22Rv1 (cell line): ENCODE measurements around the gene FOLR1.
"Not testable (repeated sequence)": the region's sequence is repeated elsewhere in the genome, so short reads cannot be mapped to it uniquely, and the experiment has no call there.

ENCODE experiments used
- H3K27ac ChIP-seq: fragments of 450-650 bp; 2 replicates; pipeline ENCODE4 v1.5.1; 2017
- CTCF ChIP-seq: fragments of 450-650 bp; IDR thresholded peaks from 2 replicates; pipeline ENCODE4 v1.5.1; 2017; ENCODE audit warnings: mild to moderate bottlenecking
- ZFX ChIP-seq: fragments of 450-650 bp; IDR thresholded peaks from 2 replicates; pipeline ENCODE4 v1.6.1; 2017; ENCODE audit warnings: antibody characterized with exemption, borderline replicate concordance

FOLR1 gene

GRCh38 chr11:72191961-72192381 is at the start of gene FOLR1:
TSS of gene FOLR1 (plus strand) at chr11:72192140. CDS start at chr11:72192174, 34 bp downstream.
- no peak within 1 kb of the TSS for H3K27ac ChIP-seq
- no peak for TF ChIP-seq ZFX
- TF ChIP-seq CTCF: no peak

GRCh38 chr11:72142543-72142942 is 49.4 kb upstream of the FOLR1 start:
- H3K27ac ChIP-seq: not testable (repeated sequence)

- TF ChIP-seq ZFX (no peak), CTCF (no peak)
- H3K27ac ChIP-seq: no peak overlapping the region
Measured at GRCh38 chr11:72144807-72145565, 47.0 kb upstream of the FOLR1 start.

GRCh38 chr11:72146625-72147024 is 45.3 kb upstream of the FOLR1 start:
- no peak for TF ChIP-seq CTCF
- TF ChIP-seq ZFX: no peak
- H3K27ac ChIP-seq: no peak overlapping the region

GRCh38 chr11:72150882-72151281 is 41.1 kb upstream of the FOLR1 start:
- no peak overlapping the region for H3K27ac ChIP-seq
- TF ChIP-seq CTCF (no peak), ZFX (no peak)

- H3K27ac ChIP-seq: not testable (repeated sequence)
Measured at GRCh38 chr11:72153874-72154273, 38.1 kb upstream of the FOLR1 start.

- H3K27ac ChIP-seq: no peak overlapping the region
- TF ChIP-seq ZFX (no peak), CTCF (no peak)
Measured at GRCh38 chr11:72154816-72155215, 37.1 kb upstream of the FOLR1 start.

GRCh38 chr11:72155751-72156150 is 36.2 kb upstream of the FOLR1 start:
- H3K27ac ChIP-seq: no peak overlapping the region
- no peak for TF ChIP-seq ZFX
- TF ChIP-seq CTCF: no peak
